WI38 (cell line): ENCODE measurements around the gene DCAF5.

Experiments used
- H3K4me3 ChIP-seq: 2 replicates; pipeline ENCODE4 v1.5.1; 2011; ENCODE audit warnings: low read depth, mild to moderate bottlenecking, control low read depth, low read length
- CTCF ChIP-seq: IDR thresholded peaks from 2 replicates; pipeline ENCODE4 v1.5.1; 2012; ENCODE audit warnings: low read depth, mild to moderate bottlenecking, control low read depth, low read length

The DCAF5 gene

GRCh38 chr14:69054030-69054429 lies 98.9 kb downstream of the DCAF5 start:
- TF ChIP-seq CTCF: no peak
- no peak overlapping the region for H3K4me3 ChIP-seq

DNA sequence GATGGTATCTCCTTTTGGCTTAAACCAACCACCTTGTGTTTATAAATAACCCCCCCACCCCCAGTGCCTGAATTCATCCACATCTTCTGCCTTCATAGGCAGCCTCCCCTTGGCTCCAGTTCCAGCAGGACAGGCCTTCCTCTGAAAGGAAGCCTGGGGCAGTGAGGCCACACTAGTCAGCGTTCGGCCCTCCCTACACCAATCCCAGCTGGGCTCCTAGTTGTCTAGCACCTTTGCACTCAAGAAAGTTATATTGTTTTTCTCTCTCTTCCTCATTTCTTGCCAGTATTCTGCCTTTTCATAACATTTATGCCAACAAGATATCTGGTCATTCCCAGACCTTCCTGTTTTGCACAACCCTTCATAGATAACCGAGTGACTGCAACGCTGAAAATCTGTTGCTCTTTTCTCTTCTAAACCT lies 100.7 kb downstream of the DCAF5 start:
- H3K4me3 ChIP-seq: no peak overlapping the region
- no peak for TF ChIP-seq CTCF

GRCh38 chr14:69050240-69051184 lies 102.4 kb downstream of the DCAF5 start:
- H3K4me3 ChIP-seq: no peak overlapping the region
- TF ChIP-seq CTCF: no peak

GRCh38 chr14:69049675-69050074 lies 103.2 kb downstream of the DCAF5 start:
- H3K4me3 ChIP-seq: no peak overlapping the region

GRCh38 chr14:69048456-69048855 lies 104.5 kb downstream of the DCAF5 start:
- no peak overlapping the region for H3K4me3 ChIP-seq
- no peak for TF ChIP-seq CTCF

More at GRCh38 chr14:69049675-69050074, 103.2 kb downstream of the DCAF5 start:
- TF ChIP-seq CTCF: no peak

- no peak overlapping the region for H3K4me3 ChIP-seq
- no peak for TF ChIP-seq CTCF
Observed at GRCh38 chr14:69047255-69047654, 105.7 kb downstream of the DCAF5 start.

DNA sequence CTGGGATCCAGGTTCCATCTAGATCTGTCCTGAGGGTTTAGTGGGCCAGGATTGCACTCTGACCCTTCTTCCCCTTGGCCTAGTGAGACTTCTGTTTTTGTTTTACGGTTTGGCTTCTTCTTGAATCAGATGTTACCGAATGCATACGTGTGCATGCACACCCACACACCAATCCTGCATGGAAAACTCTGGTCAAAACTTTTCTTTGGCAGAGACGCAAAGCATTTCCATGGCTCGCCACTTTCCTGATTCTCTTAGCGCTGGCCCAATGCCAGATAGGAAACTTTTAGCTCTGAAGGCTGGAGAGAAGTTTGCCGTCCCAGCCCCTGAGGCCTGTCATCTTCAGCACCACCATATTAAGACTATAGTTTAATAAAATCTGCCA lies 106.5 kb downstream of the DCAF5 start:
- no peak overlapping the region for H3K4me3 ChIP-seq
- TF ChIP-seq CTCF: no peak
